GM19238 (cell line): ENCODE measurements around the gene FOXN4.
"Not testable (repeated sequence)": the region's sequence is repeated elsewhere in the genome, so short reads cannot be mapped to it uniquely, and the experiment has no call there.

Source experiments
- DNase-seq: peaks from one replicate; pipeline ENCODE4 v3.0.0; 2011; ENCODE audit warnings: low spot score; ENCODE audit not compliant: insufficient read length

FOXN4 gene

DNA sequence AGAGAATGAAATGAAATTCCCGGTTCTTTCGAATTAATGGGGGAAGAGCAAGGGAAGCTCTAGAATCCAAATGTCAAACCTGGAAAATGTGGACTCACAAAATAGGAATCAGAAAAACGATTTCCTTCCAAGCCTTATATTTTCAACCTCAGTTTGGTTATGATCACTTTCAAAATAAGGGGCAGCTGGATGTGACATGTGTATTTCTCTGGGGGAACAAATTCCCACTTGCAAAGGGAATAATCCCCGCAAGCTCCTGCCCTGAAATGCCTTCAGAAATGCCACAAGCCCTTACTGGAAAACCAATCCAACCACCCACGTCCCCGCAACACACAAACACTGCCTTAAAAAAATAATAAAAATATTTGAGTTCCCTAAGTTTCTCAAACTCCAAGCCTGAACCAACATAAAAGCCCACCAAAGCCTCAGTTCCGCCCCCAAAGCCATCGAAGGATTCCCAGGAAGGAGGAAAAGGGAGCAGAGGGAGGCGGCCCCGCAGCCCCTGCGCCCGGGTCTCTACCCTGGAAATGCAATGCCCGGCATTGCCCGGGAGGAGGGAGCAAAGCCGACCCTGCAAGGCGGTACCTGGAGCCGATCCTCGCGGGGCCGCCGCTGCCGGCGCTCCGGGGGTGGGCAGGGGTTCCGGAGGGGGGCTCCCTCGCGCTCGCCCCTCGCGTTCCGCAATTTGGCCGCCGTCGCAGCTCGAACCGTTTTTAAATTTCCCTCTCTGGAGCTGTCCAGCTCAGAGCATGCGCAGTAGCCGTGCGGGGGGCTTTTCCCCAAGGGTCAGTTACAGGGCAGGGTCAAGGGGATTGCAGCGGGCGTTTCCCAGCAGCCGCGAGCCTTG lies at the start of gene FOXN4:
Gene FOXN4 (minus strand): TSS at position 751 of the 847 bp plus-strand sequence. CDS start 963 bp downstream, outside the sequence.
- DNase-seq, result no peak

- no peak for DNase-seq
These were observed 49.2 kb upstream of the FOXN4 start for GRCh38 chr12:109358154-109358869.

GRCh38 chr12:109357032-109357431 lies 47.9 kb upstream of the FOXN4 start:
- no peak for DNase-seq

DNA sequence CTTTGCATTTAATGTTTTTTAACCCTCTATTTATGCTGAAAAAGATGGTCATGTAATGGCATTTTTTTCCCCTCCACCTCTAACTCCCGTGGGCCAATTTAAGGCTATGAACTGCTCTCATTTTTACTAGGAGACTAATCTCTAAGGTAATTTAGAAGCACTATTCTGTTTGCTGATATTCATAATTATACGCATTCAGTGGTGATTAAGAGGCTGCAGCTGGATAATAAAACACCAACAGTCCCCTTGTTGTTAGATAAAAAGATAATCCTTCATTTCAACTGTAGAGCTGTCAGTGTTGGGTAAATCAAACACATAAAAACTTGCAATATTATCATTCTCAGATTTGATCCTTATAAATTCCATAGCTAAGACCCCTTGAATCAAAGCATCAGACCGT lies 47.5 kb upstream of the FOXN4 start:
- DNase-seq, result no peak

- DNase-seq, result no peak
These were observed 43.1 kb upstream of the FOXN4 start for GRCh38 chr12:109352184-109352583.

GRCh38 chr12:109347589-109347988 lies 38.5 kb upstream of the FOXN4 start, which contains the start of gene MYO1H:
MYO1H (plus strand) TSS chr12:109347900; CDS start chr12:109347961, 61 bp downstream.
- no peak for DNase-seq

DNA sequence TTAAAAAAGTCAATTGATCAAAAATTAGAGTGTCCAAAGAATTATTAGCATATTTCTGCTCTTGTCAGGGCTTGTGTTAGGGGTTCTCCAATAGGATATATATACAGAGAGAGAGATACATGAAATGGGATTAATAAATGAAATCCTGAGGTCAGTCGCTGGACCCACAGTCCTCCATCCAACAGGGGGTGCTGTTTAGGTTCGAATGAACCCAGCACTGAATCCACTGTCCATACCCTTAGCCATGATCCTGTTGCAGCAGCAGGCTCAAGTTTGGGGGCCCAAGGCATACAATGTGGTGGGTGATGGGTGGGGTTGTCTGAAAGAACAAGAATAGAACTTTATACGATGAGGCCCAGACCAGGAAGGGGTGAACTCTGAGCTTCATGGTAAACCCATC lies 37.8 kb upstream of the FOXN4 start:
- DNase-seq, result no peak

- DNase-seq, result no peak
These were observed 36.3 kb upstream of the FOXN4 start for GRCh38 chr12:109345428-109345827.

DNA sequence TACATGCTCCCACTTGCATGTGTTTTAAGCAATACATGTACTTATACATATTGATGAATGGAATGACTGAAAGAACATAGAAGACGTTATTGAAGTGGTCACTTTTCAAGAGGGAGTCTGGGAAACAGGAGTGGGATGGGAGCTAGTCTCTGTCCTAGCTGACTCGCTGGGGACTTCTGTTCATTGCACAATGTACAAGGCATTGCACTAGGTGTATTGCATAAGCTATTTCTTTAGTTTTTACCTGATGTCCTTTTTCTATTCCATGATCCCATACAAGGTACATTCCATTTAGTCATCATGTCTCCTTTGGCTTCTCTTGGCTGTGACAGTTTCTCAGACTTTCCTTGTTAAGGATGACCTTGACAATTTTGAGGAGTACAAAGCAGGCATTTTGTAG lies 34.6 kb upstream of the FOXN4 start:
- no peak for DNase-seq

GRCh38 chr12:109336593-109336992 lies 27.5 kb upstream of the FOXN4 start:
- no peak for DNase-seq

DNA sequence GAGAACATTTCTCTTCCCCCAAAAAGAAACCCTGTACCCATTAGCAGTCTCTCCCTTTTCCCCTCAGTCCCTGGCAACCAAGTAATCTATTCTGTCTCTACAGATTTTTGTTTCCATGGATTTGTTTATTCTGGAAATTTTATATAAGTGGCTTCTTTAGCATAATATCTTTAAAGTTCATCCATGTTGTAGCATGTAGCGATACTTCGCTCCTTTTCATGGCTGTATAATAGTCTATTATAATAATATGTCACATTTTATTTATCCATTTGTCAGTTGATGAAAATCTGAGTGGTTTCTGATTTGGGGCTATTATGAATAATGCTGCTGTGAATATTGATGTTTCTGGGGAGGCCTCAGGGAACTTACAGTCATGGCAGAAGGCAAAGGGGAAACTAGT lies 25.8 kb upstream of the FOXN4 start:
- no peak for DNase-seq

- DNase-seq, result no peak
These were observed 22.3 kb upstream of the FOXN4 start for GRCh38 chr12:109331301-109331952.

DNA sequence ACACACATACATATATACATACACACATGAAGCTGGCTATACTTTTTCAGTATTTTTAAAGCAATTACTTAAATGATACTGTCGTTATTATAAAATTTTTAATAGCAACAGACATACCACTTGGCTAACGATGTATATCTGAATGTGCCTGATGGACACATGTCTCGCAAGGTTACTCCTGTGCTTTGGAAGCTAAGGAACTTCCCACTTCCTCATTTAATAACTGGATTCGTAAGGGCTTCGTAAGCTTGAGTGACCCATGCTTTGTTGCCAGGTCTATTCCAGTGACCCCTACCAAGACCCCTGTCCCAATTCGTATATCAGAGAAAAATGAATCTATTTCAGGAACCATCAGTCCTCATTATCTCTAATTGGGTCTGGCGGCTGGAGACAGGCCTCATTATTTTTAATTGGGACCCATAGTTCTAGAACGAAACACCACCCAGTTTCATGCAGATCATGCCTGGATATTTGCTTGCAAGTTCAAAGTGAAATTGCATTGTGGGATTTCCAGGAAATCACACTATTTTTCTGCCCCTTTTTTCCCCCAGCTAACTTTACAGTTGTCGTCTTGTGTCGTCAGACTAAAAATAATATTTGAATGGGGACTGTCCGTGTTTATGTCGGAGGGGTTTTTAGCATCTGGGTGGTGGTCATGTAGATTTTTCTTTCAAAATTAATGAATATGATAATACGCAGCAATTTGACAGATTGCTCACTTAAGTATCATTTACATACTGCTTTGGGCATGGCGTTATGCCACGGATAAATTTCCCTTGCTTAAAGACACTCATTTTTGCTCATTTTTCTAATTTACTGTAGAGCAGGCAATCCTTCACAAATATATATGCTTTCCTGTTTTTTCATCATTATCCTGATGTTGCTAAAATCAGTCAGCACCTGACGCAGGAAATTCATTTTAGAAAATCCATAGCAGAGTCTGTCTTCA lies 21.5 kb upstream of the FOXN4 start:
- DNase-seq, result no peak

DNA sequence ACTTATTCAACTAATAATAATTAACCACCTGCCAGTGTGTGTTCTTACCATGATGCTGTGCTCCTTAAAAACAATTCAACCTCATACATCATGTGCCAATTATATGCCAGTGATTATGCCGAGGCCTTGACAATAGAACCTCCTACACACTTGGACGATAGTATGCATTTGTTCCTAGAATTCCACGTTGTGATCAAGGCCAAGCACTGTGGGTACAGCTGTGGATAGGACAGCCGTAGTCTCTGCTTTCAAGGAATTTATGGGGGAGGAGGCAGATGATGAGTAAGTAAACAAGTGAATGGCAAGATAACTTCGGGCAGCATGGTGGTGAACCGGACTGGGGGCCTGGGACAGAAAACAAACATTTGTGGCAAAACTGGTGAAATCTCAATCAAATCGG lies 20.6 kb upstream of the FOXN4 start:
- DNase-seq, result no peak

DNA sequence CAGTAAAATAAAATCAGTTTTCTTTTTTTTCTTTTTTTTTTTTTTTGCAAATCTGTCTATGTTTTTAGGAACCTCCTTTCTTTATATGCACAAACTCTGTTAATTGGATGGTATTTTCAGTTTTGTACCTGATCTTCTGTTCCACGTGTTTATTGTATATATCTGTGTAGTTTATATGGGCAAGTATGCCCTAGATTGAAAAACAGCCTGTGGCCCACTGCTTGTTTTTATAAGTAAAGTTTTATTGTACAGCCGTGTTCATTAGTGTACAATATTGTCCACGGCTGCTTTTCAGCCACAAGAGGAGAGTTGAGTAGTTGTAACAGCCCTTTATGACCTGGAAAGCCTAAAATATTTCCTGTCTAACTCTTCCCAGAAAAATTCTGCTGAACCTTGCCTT lies 19.9 kb upstream of the FOXN4 start:
- DNase-seq, result no peak

- DNase-seq, result not testable (repeated sequence)
These were observed 12.2 kb upstream of the FOXN4 start for GRCh38 chr12:109321294-109321693.

- no peak for DNase-seq
These were observed 1.4 kb upstream of the FOXN4 start for GRCh38 chr12:109310247-109311125.

- no peak for DNase-seq
These were observed 530 bp upstream of the FOXN4 start for GRCh38 chr12:109309381-109310246.

GRCh38 chr12:109307051-109307450 lies 2.0 kb downstream of the FOXN4 start:
- no peak for DNase-seq
